HL-60 (cell line): ENCODE results near the gene AKAP7.

Experiments
- SPI1 ChIP-seq: IDR thresholded peaks from 2 replicates; pipeline ENCODE4 v1.6.1; 2012; ENCODE audit warnings: low read depth, mild to moderate bottlenecking, borderline replicate concordance
- TF ChIP-seq, protein P1 (sequence below): IDR thresholded peaks from one replicate; pipeline ENCODE4 v1.5.1; 2011; ENCODE audit warnings: low read length, control low read depth, inconsistent platforms; ENCODE audit not compliant: insufficient read depth

GRCh38 chr6:131208787-131209186, 73.5 kb downstream of the AKAP7 start:
- no peak for TF ChIP-seq SPI1
- TF ChIP-seq, protein P1, sequence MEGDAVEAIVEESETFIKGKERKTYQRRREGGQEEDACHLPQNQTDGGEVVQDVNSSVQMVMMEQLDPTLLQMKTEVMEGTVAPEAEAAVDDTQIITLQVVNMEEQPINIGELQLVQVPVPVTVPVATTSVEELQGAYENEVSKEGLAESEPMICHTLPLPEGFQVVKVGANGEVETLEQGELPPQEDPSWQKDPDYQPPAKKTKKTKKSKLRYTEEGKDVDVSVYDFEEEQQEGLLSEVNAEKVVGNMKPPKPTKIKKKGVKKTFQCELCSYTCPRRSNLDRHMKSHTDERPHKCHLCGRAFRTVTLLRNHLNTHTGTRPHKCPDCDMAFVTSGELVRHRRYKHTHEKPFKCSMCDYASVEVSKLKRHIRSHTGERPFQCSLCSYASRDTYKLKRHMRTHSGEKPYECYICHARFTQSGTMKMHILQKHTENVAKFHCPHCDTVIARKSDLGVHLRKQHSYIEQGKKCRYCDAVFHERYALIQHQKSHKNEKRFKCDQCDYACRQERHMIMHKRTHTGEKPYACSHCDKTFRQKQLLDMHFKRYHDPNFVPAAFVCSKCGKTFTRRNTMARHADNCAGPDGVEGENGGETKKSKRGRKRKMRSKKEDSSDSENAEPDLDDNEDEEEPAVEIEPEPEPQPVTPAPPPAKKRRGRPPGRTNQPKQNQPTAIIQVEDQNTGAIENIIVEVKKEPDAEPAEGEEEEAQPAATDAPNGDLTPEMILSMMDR: no peak
